HG03108 (cell line): ENCODE measurements around the gene NEO1.

Experiments used
- ATAC-seq: cut with Tn5 transposase; IDR thresholded peaks from one replicate; pipeline ENCODE4 v1.9.1; 2021; ENCODE audit warnings: moderate library complexity; ENCODE audit not compliant: unreplicated experiment

NEO1 gene

GRCh38 chr15:73075160-73075859 lies 23.0 kb downstream of the NEO1 start:
- no peak for ATAC-seq

GRCh38 chr15:73078291-73078690 lies 26.0 kb downstream of the NEO1 start:
- no peak for ATAC-seq

- no peak for ATAC-seq
Measured at GRCh38 chr15:73078722-73079121, 26.5 kb downstream of the NEO1 start.

GRCh38 chr15:73079565-73079964 lies 27.3 kb downstream of the NEO1 start:
- ATAC-seq, result no peak

- no peak for ATAC-seq
Measured at GRCh38 chr15:73081321-73081958, 29.2 kb downstream of the NEO1 start.

DNA sequence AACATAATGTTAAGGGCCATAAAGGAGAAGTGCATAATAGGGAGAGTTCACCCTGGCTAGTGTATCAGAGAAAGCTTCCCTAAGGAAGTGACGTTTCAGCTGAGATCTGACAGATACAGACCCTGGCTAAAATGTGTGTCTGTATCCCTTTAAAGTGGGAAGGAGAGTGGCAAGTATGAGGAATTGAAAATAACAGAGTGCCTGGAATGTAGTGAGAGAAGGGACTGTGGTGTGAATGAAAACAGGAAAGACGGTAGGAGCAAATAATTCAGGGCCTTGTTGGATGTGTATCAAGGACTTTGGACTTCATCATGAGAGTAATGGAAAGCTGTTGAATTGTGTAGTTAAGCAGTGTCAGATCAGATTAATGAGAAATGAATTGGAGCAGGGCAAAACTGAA lies 30.5 kb downstream of the NEO1 start:
- no peak for ATAC-seq

- no peak for ATAC-seq
Measured at GRCh38 chr15:73087098-73087497, 34.8 kb downstream of the NEO1 start.

GRCh38 chr15:73105064-73105463 lies 52.8 kb downstream of the NEO1 start:
- ATAC-seq, result no peak

DNA sequence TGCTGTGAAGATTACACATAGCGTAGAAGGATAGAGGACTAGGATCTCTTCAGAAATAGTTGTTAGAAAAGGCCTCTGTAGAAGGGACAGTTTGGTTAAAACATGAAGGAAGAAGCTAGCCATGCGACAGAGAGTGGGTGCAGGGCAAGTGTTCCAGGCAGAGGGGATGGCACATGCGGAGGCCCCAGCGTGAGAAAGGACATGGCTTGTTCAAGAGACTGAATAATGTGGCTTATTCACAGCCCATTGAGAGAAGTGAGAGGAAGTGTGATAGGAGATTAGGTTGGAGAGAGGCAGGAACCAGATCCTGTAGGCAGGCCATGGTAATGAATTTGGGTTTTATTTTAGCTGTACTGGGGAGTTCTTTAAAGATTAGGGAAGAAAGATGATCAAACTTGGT lies 56.4 kb downstream of the NEO1 start:
- no peak for ATAC-seq

DNA sequence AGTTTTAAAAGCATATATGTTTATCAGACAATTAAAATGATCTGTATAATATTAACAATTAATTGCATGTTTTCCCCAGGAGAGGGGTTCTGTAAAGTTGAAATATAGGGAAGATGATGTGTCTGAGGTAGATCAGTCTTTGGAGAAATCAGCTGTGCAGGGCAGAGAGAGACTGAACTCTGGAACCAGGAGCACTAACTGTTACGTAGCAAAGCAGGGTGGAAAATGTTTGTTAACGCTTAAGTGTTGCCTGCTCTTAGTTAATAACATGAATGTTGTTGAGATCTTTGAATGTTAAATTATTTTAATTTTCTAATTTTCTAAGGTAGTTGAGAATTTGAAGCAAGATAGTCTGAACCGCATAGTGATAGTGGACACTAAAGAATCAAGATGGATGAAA lies 57.5 kb downstream of the NEO1 start:
- ATAC-seq, result no peak

DNA sequence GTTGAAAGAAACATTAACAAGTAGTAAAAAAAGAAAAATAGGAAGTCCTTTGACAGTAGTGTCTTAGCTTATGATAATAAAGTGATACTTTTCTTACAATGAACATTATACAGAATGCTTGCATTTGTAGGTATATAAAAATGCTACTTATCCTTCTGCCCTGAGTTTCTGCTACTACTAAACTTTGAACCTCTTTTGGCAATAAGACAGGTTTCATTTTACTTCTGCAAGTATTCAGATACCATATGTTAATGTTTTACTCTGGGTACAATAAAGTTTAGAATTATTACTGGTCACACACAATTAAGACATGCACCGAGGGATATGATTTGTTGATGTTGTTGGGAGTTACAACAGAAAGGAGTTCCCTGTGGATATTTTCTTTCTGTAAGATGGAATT lies 57.9 kb downstream of the NEO1 start:
- ATAC-seq, result no peak

DNA sequence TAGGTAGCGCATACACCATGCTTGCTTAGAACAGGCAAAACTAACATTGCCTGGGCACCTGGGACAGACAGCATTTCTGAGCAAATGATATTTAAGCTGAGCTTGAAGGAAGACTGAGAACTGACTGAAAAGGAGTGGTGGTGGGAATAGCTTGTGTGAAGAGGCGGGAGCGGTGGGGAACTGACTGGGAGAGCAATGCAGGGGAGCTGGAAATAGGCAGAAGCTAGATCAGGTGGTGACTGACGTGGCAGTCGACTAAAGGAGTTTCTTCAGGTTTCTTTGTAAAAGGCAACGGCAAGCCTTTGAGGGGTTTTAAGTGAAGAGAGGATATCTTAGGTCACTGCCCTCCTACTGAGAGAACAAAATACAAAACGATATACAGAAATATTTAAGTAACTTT lies 61.8 kb downstream of the NEO1 start:
- ATAC-seq, result no peak

DNA sequence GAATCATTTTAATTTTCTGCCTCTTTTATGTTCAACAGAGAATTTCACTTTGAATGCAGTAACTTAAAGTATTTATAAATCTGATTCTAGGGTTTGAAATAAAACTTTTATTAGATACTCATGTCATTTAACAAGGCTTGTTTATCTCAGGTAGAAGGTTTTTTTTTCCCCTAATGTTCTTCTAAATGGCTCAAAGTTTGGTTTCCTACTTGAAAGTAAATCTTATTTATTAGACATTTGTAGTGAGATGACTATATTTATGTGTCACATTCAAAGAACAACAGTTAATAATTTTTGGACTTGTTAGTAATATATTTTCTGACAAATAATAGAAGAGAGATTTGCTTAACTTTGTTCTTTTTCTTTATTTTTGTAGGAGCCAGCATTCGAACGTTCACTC lies 63.9 kb downstream of the NEO1 start:
- ATAC-seq, result no peak

GRCh38 chr15:73118055-73118454 lies 65.8 kb downstream of the NEO1 start:
- no peak for ATAC-seq

DNA sequence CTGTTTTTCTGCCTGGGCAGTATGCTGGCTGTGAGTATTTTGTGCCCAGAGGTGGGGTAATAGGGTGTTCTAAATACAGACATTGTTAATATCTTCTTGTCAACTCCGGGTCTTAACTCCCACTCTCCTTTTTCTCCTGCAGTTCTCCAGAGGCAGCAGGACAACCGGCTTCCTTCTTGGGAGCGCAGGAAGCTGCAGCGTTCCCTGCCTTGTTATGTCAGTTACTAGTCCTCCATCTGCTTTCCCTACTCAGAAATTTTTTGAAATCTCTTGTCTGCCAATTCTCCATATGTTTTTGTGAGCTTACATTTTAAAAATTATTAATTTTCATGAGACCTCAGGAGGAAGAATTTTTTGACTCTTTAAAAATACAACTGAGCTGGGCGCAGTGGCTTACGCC lies 67.2 kb downstream of the NEO1 start:
- no peak for ATAC-seq

DNA sequence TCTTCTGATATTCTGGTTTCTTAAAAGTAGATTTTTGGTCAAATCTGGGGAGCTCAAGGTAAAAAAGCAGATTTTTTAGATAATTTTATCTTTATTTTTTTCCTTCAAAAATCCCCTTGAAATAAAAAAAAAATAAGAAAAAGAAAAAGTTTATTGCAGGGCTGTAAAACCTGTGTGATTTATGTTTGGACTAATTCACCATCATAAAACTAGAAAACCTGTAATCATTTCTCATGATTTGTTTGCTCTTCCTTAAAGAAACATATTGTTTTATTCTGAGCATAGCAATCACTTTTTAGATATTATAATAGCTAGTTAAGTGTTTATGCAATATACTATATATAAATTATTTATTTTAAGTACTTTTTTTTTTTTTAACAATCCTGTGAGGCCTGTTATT lies 68.0 kb downstream of the NEO1 start:
- no peak for ATAC-seq

DNA sequence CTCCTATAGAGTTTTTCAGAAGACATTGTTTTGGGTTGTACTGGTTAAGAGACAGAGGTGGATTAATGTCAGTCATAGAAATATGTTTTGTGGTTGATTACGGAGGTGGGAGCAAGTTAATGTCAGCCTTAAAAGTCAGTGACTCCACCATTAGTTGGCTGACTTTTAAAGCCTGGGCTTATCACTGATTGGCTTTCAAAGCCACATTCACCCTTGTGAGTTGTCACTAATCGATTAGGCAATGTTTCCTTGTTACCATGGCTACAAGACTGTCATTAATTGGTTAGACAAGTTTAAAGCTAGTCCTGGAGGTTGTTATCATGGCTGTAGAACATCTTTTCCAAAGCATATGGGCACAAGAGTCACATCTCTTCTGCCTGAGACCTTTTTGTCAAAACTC lies 73.0 kb downstream of the NEO1 start:
- ATAC-seq, result no peak

DNA sequence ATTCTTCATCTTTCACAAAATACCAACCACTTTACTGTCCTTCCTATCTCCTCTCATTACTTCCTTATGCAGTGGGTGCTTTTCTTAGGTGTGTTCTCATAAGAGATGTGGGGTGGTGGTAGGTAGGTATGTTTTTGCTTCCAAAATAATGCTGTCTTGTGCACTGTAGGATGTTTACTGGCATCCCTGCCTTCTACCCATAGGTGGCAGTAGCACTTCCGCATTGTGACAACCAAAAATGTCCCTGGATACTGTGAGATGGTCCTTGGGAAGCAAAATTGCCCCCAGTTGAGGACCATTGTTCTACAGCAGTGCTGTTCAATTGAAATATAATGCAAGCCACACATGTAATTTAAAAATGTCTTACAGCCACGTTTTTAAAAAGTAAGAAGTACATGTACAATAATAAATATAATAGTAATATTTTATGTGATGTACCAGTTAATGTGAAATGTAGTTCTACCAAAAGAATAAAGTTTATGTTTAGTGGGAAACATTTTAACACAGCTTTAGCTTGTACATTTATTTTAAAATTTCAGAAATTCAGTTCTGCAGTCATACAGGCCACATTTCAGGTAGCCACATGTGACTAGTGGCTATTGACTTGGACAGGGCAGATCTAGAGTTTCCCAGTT lies 75.2 kb downstream of the NEO1 start:
- ATAC-seq, result no peak

DNA sequence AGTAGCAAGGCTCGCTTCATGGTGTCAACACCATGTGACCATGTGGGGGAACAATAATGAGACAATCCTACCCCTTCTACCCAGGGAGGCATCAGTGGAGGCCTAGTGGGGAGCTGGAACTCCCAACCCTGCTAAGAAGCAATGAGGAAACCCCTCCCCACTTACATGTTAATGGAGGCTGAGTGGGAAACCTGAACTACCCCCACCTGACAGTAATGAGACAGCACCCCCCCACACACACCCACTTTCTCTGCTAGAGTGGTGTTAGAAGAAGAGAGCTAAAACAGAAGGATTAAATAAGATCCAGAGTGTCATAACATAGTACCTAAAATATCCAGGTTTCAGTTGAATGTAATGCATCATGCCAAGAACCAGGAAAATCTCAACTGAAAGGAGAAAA lies 78.6 kb downstream of the NEO1 start:
- ATAC-seq, result no peak

DNA sequence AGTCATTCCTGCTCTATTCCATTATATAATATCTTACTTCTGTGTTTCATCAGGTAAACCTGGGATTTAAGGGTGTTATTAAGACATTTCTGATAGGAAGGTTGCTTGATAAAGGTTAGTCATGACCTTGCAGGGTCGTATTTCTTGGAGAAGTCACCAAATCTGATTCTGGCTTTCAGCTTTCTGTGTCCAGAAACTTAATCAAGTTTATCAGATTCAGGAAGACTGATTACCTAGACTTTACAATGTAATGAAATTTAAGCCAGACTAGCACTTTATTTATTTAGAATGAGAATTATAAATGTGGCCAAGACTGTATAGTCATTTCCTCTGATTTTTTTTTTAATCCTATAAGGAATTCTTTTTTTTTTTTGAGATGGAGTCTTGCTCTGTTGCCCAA lies 81.9 kb downstream of the NEO1 start:
- ATAC-seq, result no peak

DNA sequence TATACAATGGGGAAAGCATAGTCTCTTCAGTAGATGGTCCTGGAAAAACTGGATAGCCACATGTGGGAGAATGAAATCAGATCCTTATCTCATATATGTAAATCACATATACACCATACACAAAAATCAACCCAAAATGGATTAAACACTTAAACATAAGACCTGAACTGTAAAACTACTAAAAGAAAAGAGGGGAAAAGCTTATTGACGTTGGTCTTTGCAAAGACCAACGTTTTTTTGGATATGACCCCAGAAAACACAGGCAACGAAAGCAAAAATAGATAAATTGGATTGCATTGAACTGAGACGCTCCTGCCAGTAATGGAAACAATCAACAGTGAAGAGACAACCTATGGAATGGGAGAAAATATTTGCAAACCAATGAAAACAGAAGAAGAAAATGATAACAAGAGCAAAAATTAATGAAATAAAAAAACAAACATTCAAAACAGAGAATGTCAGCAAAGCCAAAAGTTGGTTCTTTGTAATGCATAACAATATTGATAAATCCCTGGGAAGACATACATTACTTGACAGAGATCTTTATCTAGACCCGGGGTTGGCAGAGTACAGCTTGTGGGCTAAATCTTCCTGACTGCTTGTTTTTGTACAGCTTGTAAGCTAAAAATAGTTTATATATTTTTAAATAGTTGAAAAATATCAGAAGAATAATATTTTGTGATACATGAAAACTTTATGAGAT lies 86.9 kb downstream of the NEO1 start:
- ATAC-seq, result no peak
